Fibroblast of lung (primary cell): Measurements from ENCODE around the gene HIRA.

Source experiments
- CTCF ChIP-seq, 2 donors: IDR thresholded peaks in 1 of 2; conservative IDR thresholded peaks in 1 of 2; 1 replicate in 1 of 2; 2 replicates in 1 of 2; pipeline ENCODE4 v1.5.1; 2011 to 2012; ENCODE audit warnings: low read length in 2 of 2, control low read depth in 1 of 2, inconsistent platforms in 1 of 2, low read depth in 1 of 2, mild to moderate bottlenecking in 1 of 2
- EZH2 ChIP-seq: IDR thresholded peaks from 2 replicates; pipeline ENCODE4 v1.5.1; 2012; ENCODE audit warnings: low read length, control low read depth, mild to moderate bottlenecking; ENCODE audit errors: missing control alignments

GRCh38 chr22:19412478-19412877, 19.1 kb downstream of the HIRA start:
- no peak for TF ChIP-seq CTCF (conservative IDR thresholded peaks at IDR 0.05 in 1 of 2, IDR thresholded peaks at IDR 0.05 in 1 of 2; ENCODE audit: low read depth in 1 of 2, low read length in 2 of 2)
- no peak for TF ChIP-seq EZH2
